GM12892 (cell line): ENCODE results near the gene SRSF1. TPM values are rescaled to one million over a fixed set of nuclear protein-coding genes. Genes with fewer than 3 reads are reported as not detected.
"Not testable (repeated sequence)": the region's sequence is repeated elsewhere in the genome, so short reads cannot be mapped to it uniquely, and the experiment has no call there.

ENCODE experiments used
- DNase-seq: peaks from one replicate; pipeline ENCODE4 v3.0.0; 2011; ENCODE audit not compliant: insufficient read length
- FAIRE-seq: peaks from 2 replicates; lab custom pipeline; 2011; peaks lifted over from hg19 to GRCh38; lab: Jason Lieb, UNC
- POLR2A ChIP-seq: IDR thresholded peaks from 2 replicates; pipeline ENCODE4 v1.6.1; 2011; ENCODE audit warnings: low read depth, low read length, control low read depth
- POLR2AphosphoS5 ChIP-seq: IDR thresholded peaks from 2 replicates; pipeline ENCODE4 v1.6.1; 2011; ENCODE audit warnings: low read depth, low read length, control low read depth
- TAF1 ChIP-seq: IDR thresholded peaks from 2 replicates; pipeline ENCODE4 v1.6.1; 2011; ENCODE audit warnings: low read depth, mild to moderate bottlenecking, control low read depth, low read length, borderline replicate concordance
- polyA plus RNA-seq: library from polyadenylated mRNA; unstranded; fragments of >200 nt; gene quantifications from one replicate; pipeline ENCODE4 v1.2.1, GENCODE V29; 2012; ENCODE audit warnings: missing spikeins, inconsistent platforms; ENCODE audit not compliant: missing spikeins

Gene SRSF1, protein sequence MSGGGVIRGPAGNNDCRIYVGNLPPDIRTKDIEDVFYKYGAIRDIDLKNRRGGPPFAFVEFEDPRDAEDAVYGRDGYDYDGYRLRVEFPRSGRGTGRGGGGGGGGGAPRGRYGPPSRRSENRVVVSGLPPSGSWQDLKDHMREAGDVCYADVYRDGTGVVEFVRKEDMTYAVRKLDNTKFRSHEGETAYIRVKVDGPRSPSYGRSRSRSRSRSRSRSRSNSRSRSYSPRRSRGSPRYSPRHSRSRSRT
- 199 TPM for polyA plus RNA-seq

GRCh38 chr17:58006924-58007780, at the start of gene SRSF1:
SRSF1 (minus strand) TSS chr17:58007246; CDS start chr17:58007137, 109 bp downstream.
- DNase-seq (peak; percentile 85), FAIRE-seq (peak; percentile 96)
- TF ChIP-seq TAF1 (peak; percentile 90), POLR2A (peak; percentile 97), POLR2AphosphoS5 (peak; percentile 98)

DNA sequence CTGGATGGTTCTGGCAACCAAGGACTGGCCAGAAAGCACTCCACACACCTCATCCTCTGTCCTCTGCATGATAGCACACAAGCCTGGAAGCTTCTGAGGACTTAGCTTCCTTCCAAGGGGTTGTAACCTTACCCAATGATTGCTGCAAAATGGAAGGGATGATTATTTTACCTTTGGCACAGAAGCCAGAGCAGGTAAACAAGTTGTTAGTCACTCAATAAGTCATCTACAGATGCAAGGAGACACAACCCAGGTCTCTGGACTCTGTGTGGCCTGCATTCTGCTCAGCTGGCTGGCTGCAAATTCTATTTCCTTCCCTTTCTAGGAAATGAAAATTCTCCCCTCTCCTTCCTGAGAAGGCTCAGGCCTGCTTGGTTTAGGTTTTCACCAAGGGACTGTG, 49.4 kb upstream of the SRSF1 start:
- DNase-seq (no peak), FAIRE-seq (no peak)
- no peak for TF ChIP-seq POLR2A
- TF ChIP-seq TAF1 = no peak
- TF ChIP-seq POLR2AphosphoS5 = no peak

DNA sequence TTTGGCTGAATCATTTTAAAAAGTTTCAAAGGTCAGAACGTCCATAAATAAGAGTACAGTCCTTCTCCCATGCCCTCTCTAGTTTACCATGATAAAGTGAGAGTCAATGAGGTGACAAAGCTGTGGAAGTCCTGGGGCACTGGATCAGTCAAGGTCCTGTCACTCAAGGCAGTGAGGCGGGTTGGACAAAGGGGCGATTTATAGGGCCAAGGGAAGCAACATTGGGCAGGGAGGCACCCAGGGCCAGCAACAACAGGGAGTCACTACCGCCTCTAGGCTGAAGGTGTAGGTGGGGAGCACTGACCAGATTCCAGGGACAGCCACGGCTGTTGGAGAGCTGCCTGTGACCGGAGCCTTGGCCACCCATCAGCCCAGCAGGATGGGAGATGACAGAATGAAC, 47.6 kb upstream of the SRSF1 start:
- DNase-seq (no peak), FAIRE-seq (no peak)
- TF ChIP-seq POLR2AphosphoS5 (no peak), TAF1 (no peak), POLR2A (no peak)

GRCh38 chr17:58052945-58053715, 46.1 kb upstream of the SRSF1 start:
- FAIRE-seq (no peak), DNase-seq (no peak)
- TF ChIP-seq POLR2A (no peak), TAF1 (no peak), POLR2AphosphoS5 (no peak)

DNA sequence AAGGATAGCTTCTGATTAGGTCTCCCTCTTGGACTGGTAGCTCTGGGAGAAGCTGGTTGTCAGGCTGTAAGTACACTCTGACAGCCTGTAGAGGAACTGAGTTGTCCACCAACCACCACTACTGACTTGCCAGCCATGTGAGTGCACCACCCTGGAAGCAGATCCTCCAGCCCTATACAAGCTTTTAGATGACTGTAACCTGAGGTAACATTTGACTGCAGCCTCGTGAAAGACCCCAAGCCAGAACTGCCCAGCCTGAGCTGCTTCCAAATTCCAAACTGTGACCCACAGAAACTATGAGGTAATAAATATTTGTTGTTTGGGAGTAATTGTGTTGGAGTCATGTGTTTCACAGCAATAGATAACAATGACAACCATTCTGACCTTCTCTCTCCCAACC, 45.4 kb upstream of the SRSF1 start:
- FAIRE-seq = no peak
- TF ChIP-seq POLR2AphosphoS5 = no peak
- TF ChIP-seq POLR2A = no peak
- no peak for TF ChIP-seq TAF1
- DNase-seq = no peak

- no peak for TF ChIP-seq POLR2AphosphoS5
- no peak for TF ChIP-seq POLR2A
- TF ChIP-seq TAF1 = no peak
- DNase-seq = no peak
- FAIRE-seq = no peak
Observed at GRCh38 chr17:58051468-58051867, 44.4 kb upstream of the SRSF1 start.

DNA sequence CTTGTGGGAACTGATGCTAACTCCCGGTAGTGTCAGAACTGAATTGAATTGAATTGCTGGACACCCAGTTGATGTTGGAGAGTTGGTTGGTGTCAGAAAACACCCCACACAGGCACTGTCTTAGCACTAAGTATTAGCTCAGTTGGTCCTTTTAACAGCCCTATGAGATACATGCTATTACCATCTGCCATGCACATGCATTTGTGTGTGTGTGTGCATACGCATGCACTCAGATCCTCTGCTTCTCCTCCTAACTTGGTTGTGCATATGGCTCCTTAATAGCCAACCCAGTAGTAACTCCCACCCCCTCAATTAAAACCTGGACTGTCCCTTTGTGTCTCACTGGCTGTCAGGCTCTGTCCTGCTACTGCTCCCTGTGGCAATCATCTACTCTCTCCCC, 43.9 kb upstream of the SRSF1 start:
- FAIRE-seq = no peak
- DNase-seq = no peak
- no peak for TF ChIP-seq TAF1

DNA sequence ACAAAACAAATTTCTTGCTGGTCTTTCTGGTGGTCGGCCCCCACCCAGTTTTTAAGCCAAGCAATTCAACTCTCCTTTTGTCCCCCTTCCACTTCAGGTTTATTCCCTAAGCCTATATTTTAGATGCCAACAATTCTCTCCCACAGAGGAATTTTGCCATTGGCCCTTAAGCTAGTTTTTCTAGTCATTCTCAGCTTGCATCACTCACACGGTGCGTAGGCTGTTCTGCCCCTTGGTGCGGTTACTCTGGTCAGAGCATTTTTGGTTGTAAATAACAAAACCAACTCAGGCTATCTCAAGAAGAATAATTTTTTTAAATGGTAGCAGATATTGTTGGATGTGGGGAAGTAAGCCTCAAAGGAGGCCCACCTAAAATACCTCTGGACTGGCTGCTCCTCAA, 42.5 kb upstream of the SRSF1 start:
- TF ChIP-seq POLR2AphosphoS5 (no peak), POLR2A (no peak), TAF1 (no peak)
- FAIRE-seq = no peak

DNA sequence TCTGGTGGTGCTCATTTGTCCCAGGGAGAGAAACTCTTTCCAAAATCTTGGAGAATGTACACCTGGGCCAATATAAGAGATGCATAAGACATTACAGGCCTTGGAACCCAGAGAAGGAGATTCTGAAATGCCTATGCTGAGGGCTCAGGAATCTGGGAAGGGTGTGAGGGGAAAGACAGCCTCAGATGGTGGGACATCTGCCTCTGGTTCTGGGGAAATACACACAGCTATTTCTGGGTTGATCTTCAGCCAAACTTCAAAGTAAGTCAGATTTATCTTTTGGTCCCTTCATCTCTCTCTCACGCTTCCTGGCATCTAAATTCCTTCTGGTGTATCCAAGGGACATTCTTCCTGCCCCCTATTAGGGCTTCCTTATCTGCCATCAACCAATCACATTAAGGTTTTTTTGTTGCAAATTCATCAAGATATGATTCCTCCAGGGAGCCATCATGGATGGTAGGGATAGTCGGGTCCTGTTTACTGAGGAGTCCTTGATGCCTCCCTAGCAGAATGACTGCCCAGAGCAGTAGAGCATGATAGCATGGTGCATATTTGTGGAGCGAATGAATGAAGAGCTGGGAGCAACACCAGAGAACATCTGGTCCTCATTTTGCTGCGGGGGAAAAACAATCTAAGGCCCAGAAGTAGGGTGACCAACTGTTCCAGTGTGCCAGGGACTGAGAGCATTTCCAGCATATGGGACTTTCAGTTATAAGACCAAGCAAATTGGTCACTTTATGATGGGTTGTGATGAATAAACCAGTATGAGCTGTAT, 40.5 kb upstream of the SRSF1 start:
- FAIRE-seq (no peak), DNase-seq (no peak)
- TF ChIP-seq POLR2A (no peak), TAF1 (no peak)

More for the DNA sequence above, 42.5 kb upstream of the SRSF1 start:
- DNase-seq = no peak

DNA sequence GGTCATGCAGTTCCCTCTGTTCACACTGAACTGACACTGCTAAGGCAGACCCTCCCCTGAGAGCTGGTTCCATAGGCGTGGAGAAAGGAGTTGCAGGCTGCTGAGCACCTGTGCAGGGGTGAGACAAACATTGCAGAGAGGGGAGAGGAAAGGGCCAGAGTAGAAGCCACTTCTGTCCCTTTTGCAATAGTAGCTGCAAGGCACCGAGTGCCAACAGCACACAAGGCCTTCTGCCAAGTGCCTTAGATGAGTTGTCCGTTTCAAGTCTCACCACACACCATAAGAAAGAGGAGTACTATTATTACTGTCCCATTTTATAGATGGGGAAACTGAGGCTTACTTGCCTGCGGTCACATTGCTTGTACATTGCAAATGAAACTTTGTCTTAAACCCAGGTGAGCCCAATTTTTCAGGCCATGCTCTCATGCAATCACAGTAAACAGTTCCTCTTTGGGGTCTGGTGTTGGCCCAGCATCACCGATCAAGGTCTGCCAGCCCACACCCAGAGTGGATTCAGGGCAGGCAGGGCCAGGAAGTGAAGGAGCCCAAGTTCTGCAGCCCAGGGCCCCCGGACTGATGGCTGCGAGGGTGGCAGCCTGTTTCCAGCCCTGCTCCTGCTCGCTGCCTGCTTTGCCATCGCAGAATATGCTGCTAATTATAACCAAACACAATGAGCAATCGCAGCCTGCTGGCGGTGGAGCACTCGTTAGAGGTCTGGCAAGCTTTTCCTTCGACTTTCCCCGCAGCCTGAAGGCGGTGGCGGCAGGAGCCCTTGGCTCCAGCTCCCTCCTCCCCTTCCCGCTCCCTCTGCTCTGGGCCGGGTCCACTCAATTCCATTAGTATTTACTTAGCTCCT, 39.4 kb upstream of the SRSF1 start:
- FAIRE-seq = no peak
- TF ChIP-seq POLR2AphosphoS5 (no peak), TAF1 (no peak), POLR2A (no peak)
- DNase-seq = no peak

DNA sequence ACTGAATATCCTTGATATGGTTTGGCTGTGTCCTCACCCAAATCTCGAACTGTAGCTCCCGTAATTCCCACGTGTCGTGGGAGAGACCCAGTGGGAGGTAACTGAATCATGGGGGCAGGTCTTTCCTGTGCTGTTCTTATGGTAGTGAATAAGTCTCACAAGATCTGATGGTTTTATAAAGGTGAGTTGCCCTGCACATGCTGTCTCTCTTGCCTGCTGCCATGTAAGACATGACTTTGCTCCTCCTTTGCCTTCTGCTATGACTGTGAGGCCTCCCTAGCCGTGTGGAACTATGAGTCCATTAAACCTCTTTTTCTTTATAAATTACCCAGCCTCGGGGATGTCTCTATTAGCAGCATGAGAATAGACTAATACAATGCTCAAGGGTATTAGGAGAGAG, 37.2 kb upstream of the SRSF1 start:
- not testable (repeated sequence) for DNase-seq, FAIRE-seq
